ENCODE data around the gene RNF169. TPM values are rescaled to one million over a fixed set of nuclear protein-coding genes. Genes with fewer than 3 reads are reported as not detected.
A peak's percentile ranks its signal among the peaks of the same experiment; 100 is the strongest.

Gene RNF169
- total and polyA plus RNA-seq, 2 of the 8 experiments (the other 6 are each of a cell fraction or from before 2014, with no cell fraction given) = 3.6 to 12.5 TPM

DNA sequence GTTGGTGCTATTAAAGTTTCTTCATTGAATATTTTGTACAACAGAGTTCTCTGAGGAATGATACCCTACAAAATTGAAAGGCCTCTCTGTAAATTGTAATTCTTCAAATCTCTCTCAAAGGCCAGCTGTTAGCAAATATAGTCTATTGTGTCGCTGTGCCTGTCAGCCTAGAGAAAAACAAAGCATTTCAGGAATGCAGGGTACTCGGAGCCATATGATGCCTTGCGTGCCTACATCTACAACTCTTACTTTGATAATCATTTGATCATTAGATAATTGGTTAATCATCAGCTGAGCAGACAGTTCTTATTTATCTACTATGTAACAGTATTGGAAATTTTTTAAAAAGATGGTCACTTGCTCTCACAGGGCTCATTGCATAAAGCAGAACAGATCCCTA lies 67.3 kb downstream of the RNF169 start:
- Histone ChIP-seq H4K20me1 (replicated peaks in 1 of 2; ENCODE audit: control insufficient read depth in 1 of 2, insufficient read depth in 2 of 2, low read length in 2 of 2) (peaks cover 1 to 2% of the 10 kb centered on the region in 2 experiments), H3K36me3 (ENCODE audit: control insufficient read depth in 2 of 4, insufficient read depth in 4 of 4, low read length in 3 of 4) (no peaks in the 10 kb centered on the region; a peak in 1 of 8 replicates), H4K5ac (ENCODE audit: insufficient read length, low read depth, low read length) (no peak overlapping the region), H2BK20ac (ENCODE audit: low read length) (no peak overlapping the region), H3K27ac (ENCODE audit: low read depth, low read length) (no peak overlapping the region), H4K8ac (ENCODE audit: extremely low read depth, insufficient read depth, low read length) (no peak overlapping the region), H3K4me3 (ENCODE audit: extremely low read depth in 1 of 4, insufficient read depth in 2 of 4, low read depth in 3 of 4, low read length in 4 of 4) (no peak overlapping the region), H2BK15ac (ENCODE audit: low read length) (no peak overlapping the region), H3K14ac (ENCODE audit: insufficient read length) (no peak overlapping the region), H3K56ac (replicated peaks; ENCODE audit: insufficient read length, low read depth, low read length) (no peak overlapping the region), H3K79me2 (ENCODE audit: control insufficient read depth in 1 of 2, insufficient read depth in 2 of 2, low read length in 2 of 2) (no peaks in the 10 kb centered on the region), H2AK5ac (ENCODE audit: low read depth, low read length) (no peak overlapping the region), H3K23ac (ENCODE audit: insufficient read length) (no peak overlapping the region), H3K4me2 (ENCODE audit: insufficient read depth in 1 of 2, low read depth in 2 of 2, low read length in 2 of 2) (no peak overlapping the region), H3K27me3 (replicated peaks in 1 of 4; ENCODE audit: control insufficient read depth in 3 of 4, extremely low read depth in 1 of 4, insufficient read depth in 3 of 4, low read length in 3 of 4) (no peaks in the 10 kb centered on the region), H3K9me3 (ENCODE audit: insufficient read depth in 2 of 2, low read depth in 1 of 2, low read length in 1 of 2) (no peaks in the 10 kb centered on the region), H4K91ac (replicated peaks; ENCODE audit: insufficient read length, low read length) (no peak overlapping the region), H2BK120ac (replicated peaks; ENCODE audit: low read depth, low read length) (no peak overlapping the region), H2BK5ac (ENCODE audit: low read depth, low read length) (no peak overlapping the region), H3K4me1 (replicated peaks in 1 of 4; ENCODE audit: control insufficient read depth in 3 of 4, insufficient read depth in 4 of 4, low read length in 3 of 4) (no peaks in the 10 kb centered on the region), H3K4ac (replicated peaks; ENCODE audit: insufficient read length, low read depth, low read length) (no peak overlapping the region), H2AFZ (ENCODE audit: low read length) (no peak overlapping the region), H3K18ac (ENCODE audit: extremely low read depth, low read length) (no peak overlapping the region), H2BK12ac (ENCODE audit: low read depth, low read length) (no peak overlapping the region), H3K23me2 (ENCODE audit: low read depth, low read length) (no peaks in the 10 kb centered on the region), H3K79me1 (ENCODE audit: low read depth, low read length) (no peaks in the 10 kb centered on the region), H3K9ac (replicated peaks in 1 of 4; ENCODE audit: extremely low read depth in 1 of 4, low read depth in 3 of 4, low read length in 3 of 4) (no peak overlapping the region)
- 75% methylated on average over 3 of the region's 3 CpGs; no CpG with 5 or more reads in 1 of the 2 experiments for WGBS, 2 experiments (ENCODE audit: extremely low coverage in 1 of 2, insufficient coverage in 1 of 2, insufficient read length in 1 of 2, insufficient replicate concordance in 2 of 2, low coverage in 1 of 2, low lambda C conversion rate in 2 of 2, missing lambda C conversion rate in 1 of 2)
- no peak for FAIRE-seq
- POLR2A ChIA-PET (ENCODE audit: partially characterized antibody) = interaction anchor here (1.4 kb wide), 1 partner anchor 34 kb away, joined by 3 read pairs; no protein-coding TSS in a partner anchor
- no peak for DNase-seq (ENCODE audit: low read depth in 1 of 2, low spot score in 2 of 2)
- no peak for TF ChIP-seq YY1 (IDR thresholded peaks at IDR 0.05; ENCODE audit: low read depth, low read length)
- no peak for TF ChIP-seq RNF2 (IDR thresholded peaks at IDR 0.05; ENCODE audit: borderline replicate concordance, low read depth, low read length, missing control alignments, poor library complexity, severe bottlenecking)
- no peak for TF ChIP-seq HDAC2 (IDR thresholded peaks at IDR 0.05; ENCODE audit: borderline replicate concordance in 1 of 2, low read depth in 2 of 2, low read length in 2 of 2)
- TF ChIP-seq PHF8 (conservative IDR thresholded peaks at IDR 0.05; ENCODE audit: low read depth, low read length) = no peak
- no peak for TF ChIP-seq CHD2 (IDR thresholded peaks at IDR 0.05; ENCODE audit: low read length)
- no peak for TF ChIP-seq NRF1 (IDR thresholded peaks at IDR 0.05; ENCODE audit: low read depth, low read length)
- 0 out of 2 replicates have a peak, but pooled peaks have one; percentile 39 for TF ChIP-seq TEAD4 (IDR thresholded peaks at IDR 0.05; ENCODE audit: low read depth, low read length)
- CTCF ChIA-PET (ENCODE audit: partially characterized antibody) = no interaction called here

Data from H1 (cell line).